ENCODE results near the gene MLLT1.

GRCh38 chr19:6261883-6262282 lies 17.9 kb downstream of the MLLT1 start:
- no peak for TF ChIP-seq POLR2A (IDR thresholded peaks at IDR 0.05; ENCODE audit: extremely low read depth, insufficient read length)
- TF ChIP-seq, protein P1, sequence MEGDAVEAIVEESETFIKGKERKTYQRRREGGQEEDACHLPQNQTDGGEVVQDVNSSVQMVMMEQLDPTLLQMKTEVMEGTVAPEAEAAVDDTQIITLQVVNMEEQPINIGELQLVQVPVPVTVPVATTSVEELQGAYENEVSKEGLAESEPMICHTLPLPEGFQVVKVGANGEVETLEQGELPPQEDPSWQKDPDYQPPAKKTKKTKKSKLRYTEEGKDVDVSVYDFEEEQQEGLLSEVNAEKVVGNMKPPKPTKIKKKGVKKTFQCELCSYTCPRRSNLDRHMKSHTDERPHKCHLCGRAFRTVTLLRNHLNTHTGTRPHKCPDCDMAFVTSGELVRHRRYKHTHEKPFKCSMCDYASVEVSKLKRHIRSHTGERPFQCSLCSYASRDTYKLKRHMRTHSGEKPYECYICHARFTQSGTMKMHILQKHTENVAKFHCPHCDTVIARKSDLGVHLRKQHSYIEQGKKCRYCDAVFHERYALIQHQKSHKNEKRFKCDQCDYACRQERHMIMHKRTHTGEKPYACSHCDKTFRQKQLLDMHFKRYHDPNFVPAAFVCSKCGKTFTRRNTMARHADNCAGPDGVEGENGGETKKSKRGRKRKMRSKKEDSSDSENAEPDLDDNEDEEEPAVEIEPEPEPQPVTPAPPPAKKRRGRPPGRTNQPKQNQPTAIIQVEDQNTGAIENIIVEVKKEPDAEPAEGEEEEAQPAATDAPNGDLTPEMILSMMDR (IDR thresholded peaks at IDR 0.05; ENCODE audit: low read depth, low read length), result no peak
- TF ChIP-seq, protein P2, sequence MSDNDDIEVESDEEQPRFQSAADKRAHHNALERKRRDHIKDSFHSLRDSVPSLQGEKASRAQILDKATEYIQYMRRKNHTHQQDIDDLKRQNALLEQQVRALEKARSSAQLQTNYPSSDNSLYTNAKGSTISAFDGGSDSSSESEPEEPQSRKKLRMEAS (IDR thresholded peaks at IDR 0.05; ENCODE audit: low read depth, low read length), result no peak
